Measurements from ENCODE around the gene PLSCR3. TPM values are rescaled to one million over a fixed set of nuclear protein-coding genes. Genes with fewer than 3 reads are reported as not detected.
A peak's percentile ranks its signal among the peaks of the same experiment; 100 is the strongest.

PLSCR3 gene
- total RNA-seq, 1 experiment from 2014 or later: 31.5 TPM

GRCh38 chr17:7403043-7403726 is 8.9 kb upstream of the PLSCR3 start:
- Histone ChIP-seq H3T11ph (ENCODE audit: low read length) (no peak overlapping the region), H3K23me2 (ENCODE audit: insufficient read length, low read depth, low read length, poor library complexity, severe bottlenecking) (peaks cover 5% of the 10 kb centered on the region), H4K5ac (ENCODE audit: insufficient read length, low read depth, low read length) (no peak overlapping the region), H3K9me3 (ENCODE audit: control insufficient read depth, low read depth, low read length) (no peaks in the 10 kb centered on the region), H2BK5ac (ENCODE audit: insufficient read length, low read length) (no peak overlapping the region), H4K91ac (ENCODE audit: insufficient read length, low read depth, low read length) (no peak overlapping the region), H3K18ac (ENCODE audit: insufficient read length, low read depth, low read length) (no peak overlapping the region), H4K20me1 (ENCODE audit: control insufficient read depth, insufficient read depth, insufficient read length) (no peaks in the 10 kb centered on the region), H2BK15ac (ENCODE audit: low read depth, low read length) (no peak overlapping the region), H2AFZ (ENCODE audit: low read length) (no peak overlapping the region), H3K79me2 (ENCODE audit: insufficient read depth, low read length) (no peaks in the 10 kb centered on the region), H3K79me1 (ENCODE audit: insufficient read depth, low read depth, low read length, poor library complexity, severe bottlenecking) (no peaks in the 10 kb centered on the region), H3K56ac (ENCODE audit: insufficient read length, low read depth, low read length) (no peak overlapping the region), H3K9ac (ENCODE audit: extremely low read depth, insufficient read length, low read length) (peak overlapping the region; percentile 1), H3K4me1 (ENCODE audit: insufficient read depth, low read length) (no peaks in the 10 kb centered on the region; the same call in 1 of the 2 replicates), H3K27ac (ENCODE audit: insufficient read length, low read depth, low read length) (no peak overlapping the region), H3K4ac (ENCODE audit: low read depth, low read length) (no peak overlapping the region), H3K23ac (ENCODE audit: insufficient read length, low read depth, low read length) (no peak overlapping the region), H3K14ac (ENCODE audit: insufficient read depth, low read length) (no peak overlapping the region), H2BK120ac (ENCODE audit: low read depth, low read length, poor library complexity, severe bottlenecking) (no peak overlapping the region), H3K27me3 (ENCODE audit: insufficient read depth, low read length) (no peaks in the 10 kb centered on the region), H2BK12ac (ENCODE audit: insufficient read length, low read depth, low read length) (no peak overlapping the region), H4K8ac (replicated peaks; ENCODE audit: insufficient read length, low read depth, low read length) (no peak overlapping the region), H2BK20ac (ENCODE audit: low read depth, low read length, poor library complexity, severe bottlenecking) (no peak overlapping the region), H3K4me2 (ENCODE audit: insufficient read depth, insufficient read length, low read length) (peak overlapping the region; percentile 37), H2AK5ac (ENCODE audit: insufficient read length, low read length) (no peak overlapping the region)
- no peak for TF ChIP-seq CTCF (conservative IDR thresholded peaks at IDR 0.05)
- peaks cover 26 to 37% of the 10 kb centered on the region in 2 experiments for H3K4me1 Mint-ChIP-seq
- peak overlapping the region; percentile 84 to 94 for H3K4me3 Mint-ChIP-seq
- no peaks in the 10 kb centered on the region; the same call in 1 of the 2 replicates for H3K27me3 Mint-ChIP-seq (ENCODE audit: low read depth)
- H3K9me3 Mint-ChIP-seq: no peaks in the 10 kb centered on the region
- no peak for DNase-seq
- H3K27ac Mint-ChIP-seq: peak overlapping the region; percentile 84 to 96 (median 91); a peak in 6 of 7 replicates
- WGBS (ENCODE audit: extremely low coverage, insufficient read length, low lambda C conversion rate): no CpG with 5 or more reads among the region's 16 CpGs
- peaks cover 3 to 11% (median 4%) of the 10 kb centered on the region in 3 experiments; a peak in 5 of 7 replicates for H3K36me3 Mint-ChIP-seq (ENCODE audit: insufficient read depth in 1 of 3, low read depth in 3 of 3)

Data from H9 (cell line).